Esophagus muscularis mucosa (tissue), 3 donors: Measurements from ENCODE around the gene SH2D3A.

Source experiments
- POLR2A ChIP-seq: fragments of 450-650 bp; IDR thresholded peaks from one replicate; pipeline ENCODE4 v1.6.1; 2017; ENCODE audit warnings: antibody characterized with exemption, moderate library complexity, mild to moderate bottlenecking, low read depth
- POLR2AphosphoS5 ChIP-seq, 2 donors: sonication (generic); formaldehyde crosslinking; IDR thresholded peaks; one replicate each; pipeline ENCODE4 v1.6.1; 2017; ENCODE audit warnings: antibody characterized with exemption in 2 of 2
- TF ChIP-seq, protein P1 (sequence below), 3 experiments: fragments of 200-600 bp in 2 of 3; fragments of 450-650 bp in 1 of 3; sonication (generic) in 2 of 3; IDR thresholded peaks; one replicate each; pipeline ENCODE4 v1.5.1; 2017 to 2019; ENCODE audit warnings: antibody characterized with exemption in 3 of 3, mild to moderate bottlenecking in 2 of 3, moderate library complexity in 1 of 3

DNA sequence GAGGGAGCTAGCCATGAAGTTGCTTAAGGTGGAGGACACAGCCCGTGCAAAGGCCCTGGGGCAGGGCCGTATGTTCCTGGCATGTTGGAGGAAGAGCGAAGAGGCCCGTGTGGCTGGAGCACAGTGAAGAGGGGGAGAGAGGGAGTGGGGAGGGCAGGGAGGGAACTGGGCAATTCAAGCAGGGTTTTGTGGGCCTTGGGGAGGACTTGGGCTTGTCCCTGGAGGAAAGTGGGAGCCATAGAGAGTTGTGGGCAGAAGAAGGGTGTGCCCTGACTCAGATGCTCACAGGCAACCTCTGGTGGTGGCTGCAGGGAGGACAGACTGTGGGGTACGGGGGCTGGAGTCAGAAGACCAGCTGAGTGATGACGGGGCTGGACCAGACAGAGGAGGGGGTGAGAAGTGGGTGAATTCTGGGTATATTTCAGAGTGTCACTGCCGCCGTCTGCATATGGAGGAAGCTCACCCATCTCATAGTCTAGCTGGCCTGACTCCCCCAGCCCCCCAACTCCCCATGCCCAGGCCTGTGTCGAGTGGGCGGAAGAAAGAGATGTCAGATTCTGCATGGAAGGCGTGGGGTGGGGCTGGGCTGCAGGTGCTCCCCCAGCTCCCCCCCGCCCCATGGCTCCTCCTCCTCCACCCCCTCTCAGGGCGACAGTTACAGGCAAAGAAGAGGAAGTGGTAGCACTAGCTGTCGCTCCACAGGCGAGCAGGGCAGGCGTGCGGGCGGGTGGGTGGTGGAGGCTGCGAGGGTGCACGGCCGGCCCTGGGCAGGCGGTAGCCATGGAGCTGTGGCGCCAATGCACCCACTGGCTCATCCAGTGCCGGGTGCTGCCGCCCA, 5.0 kb upstream of the SH2D3A start, which contains the start of gene VAV1:
- no peak for TF ChIP-seq POLR2A
- TF ChIP-seq, protein P1, sequence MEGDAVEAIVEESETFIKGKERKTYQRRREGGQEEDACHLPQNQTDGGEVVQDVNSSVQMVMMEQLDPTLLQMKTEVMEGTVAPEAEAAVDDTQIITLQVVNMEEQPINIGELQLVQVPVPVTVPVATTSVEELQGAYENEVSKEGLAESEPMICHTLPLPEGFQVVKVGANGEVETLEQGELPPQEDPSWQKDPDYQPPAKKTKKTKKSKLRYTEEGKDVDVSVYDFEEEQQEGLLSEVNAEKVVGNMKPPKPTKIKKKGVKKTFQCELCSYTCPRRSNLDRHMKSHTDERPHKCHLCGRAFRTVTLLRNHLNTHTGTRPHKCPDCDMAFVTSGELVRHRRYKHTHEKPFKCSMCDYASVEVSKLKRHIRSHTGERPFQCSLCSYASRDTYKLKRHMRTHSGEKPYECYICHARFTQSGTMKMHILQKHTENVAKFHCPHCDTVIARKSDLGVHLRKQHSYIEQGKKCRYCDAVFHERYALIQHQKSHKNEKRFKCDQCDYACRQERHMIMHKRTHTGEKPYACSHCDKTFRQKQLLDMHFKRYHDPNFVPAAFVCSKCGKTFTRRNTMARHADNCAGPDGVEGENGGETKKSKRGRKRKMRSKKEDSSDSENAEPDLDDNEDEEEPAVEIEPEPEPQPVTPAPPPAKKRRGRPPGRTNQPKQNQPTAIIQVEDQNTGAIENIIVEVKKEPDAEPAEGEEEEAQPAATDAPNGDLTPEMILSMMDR (IDR thresholded peaks at IDR 0.05) = no peak
- no peak for TF ChIP-seq POLR2AphosphoS5 (IDR thresholded peaks at IDR 0.05)
